Pancreas (tissue), 10 donors: ENCODE results near the gene SLC2A1. TPM values are rescaled to one million over a fixed set of nuclear protein-coding genes. Genes with fewer than 3 reads are reported as not detected.

Source experiments
- ATAC-seq, 4 donors: fragments of 200-7000 bp; cut with Tn5 transposase; one replicate each; pipeline versions ENCODE4 v1.8.0 to v1.9.1; 2020; ENCODE audit warnings: mild to moderate bottlenecking in 4 of 4, moderate library complexity in 4 of 4
- DNase-seq, 6 donors: peaks; one replicate each; pipeline ENCODE4 v3.0.0-alpha.2; 2020
- FAIRE-seq: peaks from 2 replicates; lab custom pipeline; 2012; peaks lifted over from hg19 to GRCh38; lab: Jason Lieb, UNC
- H3K27ac ChIP-seq, 4 donors: fragments of 200-600 bp; sonication (generic); 1 replicate in 3 of 4; 2 replicates in 1 of 4; pipeline versions ENCODE4 v1.5.0 to v1.8.0; 2020
- H3K27me3 ChIP-seq, 4 donors: fragments of 200-600 bp; one replicate each; pipeline ENCODE4 v1.8.0; 2021
- H3K36me3 ChIP-seq, 3 donors: fragments of 200-600 bp; sonication (generic) in 1 of 3; one replicate each; pipeline versions ENCODE4 v1.5.0 to v1.8.0; 2020 to 2021
- H3K4me1 ChIP-seq, 3 donors: fragments of 200-600 bp; one replicate each; pipeline ENCODE4 v1.8.0; 2021
- H3K4me3 ChIP-seq, 4 donors: fragments of 200-600 bp; sonication (generic) in 2 of 4; one replicate each; pipeline versions ENCODE4 v1.5.0 to v1.8.0; 2020 to 2021
- H3K9me3 ChIP-seq, 4 donors: fragments of 200-600 bp; one replicate each; pipeline ENCODE4 v1.8.0; 2021
- WGBS, 2 donors: extraction: QIAGEN DNeasy Blood & Tissue Kit; methylation state at CpG; one replicate each; pipeline ENCODE4 v1.1.7; 2013; 5-methylcytosine and 5-hydroxymethylcytosine counted together
- intact Hi-C, 3 donors: fragments of 100-400 bp; cut with DNase I; formaldehyde crosslinking; loops; one replicate each; pipeline versions ENCODE4 v1.11.1 to v1.14.2; 2022
- polyA plus RNA-seq, 2 donors: library from polyadenylated mRNA; stranded (reverse); fragments of 200-250 nt; gene quantifications; one replicate each; pipeline ENCODE4 v1.2.3, GENCODE V29; 2013
- total RNA-seq, 6 donors: library from RNA; stranded (reverse); fragmentation: NEBNext Ultra II Directional in 4 of 6; extraction: Animal tissue kit (Norgen Biotek cat#: 25700) in 4 of 6; gene quantifications; one replicate each; pipeline versions ENCODE4 v1.2.1 to v1.2.4, GENCODE V29; 2021 to 2023
- TF ChIP-seq, protein P1 (sequence below), 4 donors: fragments of 200-600 bp; sonication (generic) in 3 of 4; IDR thresholded peaks; one replicate each; pipeline versions ENCODE4 v1.5.0 to v1.8.0; 2021; ENCODE audit warnings: antibody characterized with exemption in 4 of 4
- donor health status: healthy with polysubstance abuse.
- donor health status: DM: no; HTN: no; CAD: no; lungs with moderate emphysema.
- donor health status: DM: no; HTN: no; CAD: no.
- donor health status: control.
- donor health status: control.
- donor health status: Bipolar disorder and iron deficiency.
- donor health status: DM: yes; HTN: yes; CAD: no.
- donor health status: DM: no; HTN: no; CAD: no.
- donor health status: DM: no; HTN: no; CAD: no.
- donor health status: DM: yes; HTN: yes; CAD: no.

Gene SLC2A1
- total and polyA plus RNA-seq, 8 donors, result 1.6 to 10.9 (median 6.8) TPM

DNA sequence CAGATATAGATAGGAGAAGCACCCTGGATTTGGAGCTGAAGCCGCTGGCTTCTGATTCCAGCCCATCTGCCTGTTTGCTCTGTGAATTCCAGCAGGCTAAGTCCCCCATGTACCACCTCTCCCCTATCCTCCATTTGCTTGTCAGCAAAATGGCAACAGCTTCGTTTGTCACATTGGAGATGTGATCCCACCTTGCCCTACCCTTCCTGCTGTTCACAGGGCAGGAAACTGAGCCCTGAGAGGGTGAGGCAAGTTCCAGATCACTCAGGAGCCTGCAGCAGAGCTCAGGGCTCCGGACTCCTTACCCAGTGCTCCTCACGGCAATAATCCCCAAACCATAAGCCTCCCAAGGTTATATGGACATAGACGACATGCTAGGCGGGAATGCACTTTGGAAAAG lies 14.9 kb downstream of the SLC2A1 start:
- WGBS, 2 donors, result 42 to 47% methylated on average over 6 of the region's 6 CpGs
- TF ChIP-seq, protein P1, sequence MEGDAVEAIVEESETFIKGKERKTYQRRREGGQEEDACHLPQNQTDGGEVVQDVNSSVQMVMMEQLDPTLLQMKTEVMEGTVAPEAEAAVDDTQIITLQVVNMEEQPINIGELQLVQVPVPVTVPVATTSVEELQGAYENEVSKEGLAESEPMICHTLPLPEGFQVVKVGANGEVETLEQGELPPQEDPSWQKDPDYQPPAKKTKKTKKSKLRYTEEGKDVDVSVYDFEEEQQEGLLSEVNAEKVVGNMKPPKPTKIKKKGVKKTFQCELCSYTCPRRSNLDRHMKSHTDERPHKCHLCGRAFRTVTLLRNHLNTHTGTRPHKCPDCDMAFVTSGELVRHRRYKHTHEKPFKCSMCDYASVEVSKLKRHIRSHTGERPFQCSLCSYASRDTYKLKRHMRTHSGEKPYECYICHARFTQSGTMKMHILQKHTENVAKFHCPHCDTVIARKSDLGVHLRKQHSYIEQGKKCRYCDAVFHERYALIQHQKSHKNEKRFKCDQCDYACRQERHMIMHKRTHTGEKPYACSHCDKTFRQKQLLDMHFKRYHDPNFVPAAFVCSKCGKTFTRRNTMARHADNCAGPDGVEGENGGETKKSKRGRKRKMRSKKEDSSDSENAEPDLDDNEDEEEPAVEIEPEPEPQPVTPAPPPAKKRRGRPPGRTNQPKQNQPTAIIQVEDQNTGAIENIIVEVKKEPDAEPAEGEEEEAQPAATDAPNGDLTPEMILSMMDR (IDR thresholded peaks at IDR 0.05), result no peak
- Histone ChIP-seq H3K9me3 (no peaks in the 10 kb centered on the region), H3K27me3 (no peaks in the 10 kb centered on the region), H3K36me3 (no peaks in the 10 kb centered on the region), H3K4me1 (peaks cover 38 to 52% (median 39%) of the 10 kb centered on the region in 3 donors), H3K27ac (peak overlapping the region; percentile 43 to 81 (median 68)), H3K4me3 (no peak overlapping the region)
- no peak for ATAC-seq
- FAIRE-seq, result no peak
- no peak for DNase-seq
- intact Hi-C loops, result no loop called here

DNA sequence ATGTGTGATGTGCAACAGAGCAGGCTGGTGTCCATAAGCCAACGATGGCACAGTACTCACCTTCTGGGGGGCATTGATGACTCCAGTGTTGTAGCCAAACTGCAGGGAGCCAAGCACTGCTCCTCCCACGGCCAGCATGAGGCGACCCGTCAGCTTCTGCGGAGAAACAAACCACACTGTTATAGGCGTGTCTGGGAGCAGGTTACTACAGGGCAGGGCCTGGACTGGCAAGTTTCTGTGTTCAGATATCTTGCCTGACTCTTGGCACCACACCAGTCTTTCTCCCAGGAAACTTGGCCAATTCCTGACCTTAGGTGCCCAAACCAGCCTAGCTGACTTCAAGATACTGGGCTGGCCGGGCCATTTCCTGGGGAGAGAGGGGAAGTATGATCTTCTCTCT lies 15.5 kb downstream of the SLC2A1 start:
- 3 to 15% methylated on average over 7 of the region's 7 CpGs for WGBS, 2 donors
- intact Hi-C loops, result no loop called here
- DNase-seq (peak; percentile 76 to 94 (median 91)), ATAC-seq (peak; percentile 84 to 92 (median 87)), FAIRE-seq (no peak)
- H3K27me3 ChIP-seq, result no peaks in the 10 kb centered on the region
- peak overlapping the region; percentile 43 to 81 (median 68) for H3K27ac ChIP-seq
- no peaks in the 10 kb centered on the region for H3K36me3 ChIP-seq
- no peak overlapping the region for H3K4me3 ChIP-seq
- TF ChIP-seq, protein P1 (IDR thresholded peaks at IDR 0.05), result no peak
- no peaks in the 10 kb centered on the region for H3K9me3 ChIP-seq
- peaks cover 39 to 56% (median 45%) of the 10 kb centered on the region in 3 donors for H3K4me1 ChIP-seq

DNA sequence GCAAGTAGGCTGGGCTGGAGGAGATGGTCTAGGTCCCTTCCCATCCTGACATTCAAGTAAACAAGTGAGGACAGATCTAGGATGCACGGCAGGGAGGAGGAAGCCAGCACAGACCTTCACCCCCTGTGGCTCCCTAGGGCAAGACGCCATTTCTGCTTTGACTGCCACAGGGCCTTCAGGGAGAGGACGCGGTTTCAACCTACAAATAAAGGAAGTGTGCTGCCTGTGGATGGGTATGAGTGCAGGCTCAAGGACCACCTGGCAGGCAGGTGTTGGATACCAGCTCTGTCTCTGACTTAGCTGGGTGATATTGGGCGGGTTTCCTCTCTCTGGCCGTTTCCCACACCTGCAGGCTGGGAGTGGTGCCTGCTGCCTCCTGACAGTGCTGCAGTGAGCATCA lies 16.2 kb downstream of the SLC2A1 start:
- Histone ChIP-seq H3K4me3 (no peak overlapping the region), H3K4me1 (peaks cover 39 to 56% (median 48%) of the 10 kb centered on the region in 3 donors), H3K27ac (peak overlapping the region in 2 of 4 donors; percentile 80 to 81), H3K27me3 (no peaks in the 10 kb centered on the region), H3K9me3 (no peaks in the 10 kb centered on the region), H3K36me3 (no peaks in the 10 kb centered on the region)
- ATAC-seq (no peak), DNase-seq (no peak), FAIRE-seq (no peak)
- intact Hi-C loops, result no loop called here
- TF ChIP-seq, protein P1 (IDR thresholded peaks at IDR 0.05), result no peak
- 63 to 67% methylated on average over 6 of the region's 6 CpGs for WGBS, 2 donors

DNA sequence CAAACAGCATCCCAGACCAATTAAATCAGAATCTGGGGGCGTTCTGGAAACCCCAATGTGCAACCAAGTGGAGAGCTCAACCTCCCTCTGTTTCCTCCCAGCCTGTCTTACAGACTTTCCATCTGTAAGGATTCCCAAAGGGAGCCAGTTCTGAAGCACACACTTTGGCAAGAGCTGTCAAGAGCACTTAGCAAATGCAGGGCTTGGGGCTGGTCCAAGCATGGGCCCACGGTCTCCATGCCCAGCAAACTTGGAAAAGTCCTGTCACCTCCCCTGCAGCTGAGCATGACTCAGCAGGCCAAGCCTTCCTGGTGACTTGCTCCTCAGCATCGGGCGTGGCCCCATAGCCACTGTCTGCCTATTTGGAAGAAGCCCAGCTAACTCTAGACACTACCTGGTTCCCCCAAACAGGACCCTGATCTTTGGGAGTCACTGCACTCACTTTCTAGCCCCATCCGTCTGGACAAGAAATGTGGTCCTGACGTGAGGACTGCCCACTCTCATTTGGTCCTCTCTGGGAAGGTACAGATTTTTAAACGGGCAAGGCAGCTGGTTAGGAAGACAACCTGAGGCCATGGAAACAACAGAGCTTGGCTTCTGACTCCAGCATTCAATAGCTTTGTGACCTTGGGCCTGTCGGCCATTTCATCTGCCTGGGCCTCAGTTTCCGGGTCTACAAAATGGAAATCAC lies 16.9 kb downstream of the SLC2A1 start:
- H3K9me3 ChIP-seq, result no peaks in the 10 kb centered on the region
- FAIRE-seq (no peak), ATAC-seq (peak in 3 of 4 donors; percentile 18 to 56 (median 42)), DNase-seq (peak in 3 of 6 donors; percentile 60 to 75 (median 66))
- intact Hi-C loops, result no loop called here
- H3K27me3 ChIP-seq, result no peaks in the 10 kb centered on the region
- H3K27ac ChIP-seq, result peak overlapping the region in 2 of 4 donors; percentile 80 to 81
- peaks cover 39 to 56% (median 48%) of the 10 kb centered on the region in 3 donors for H3K4me1 ChIP-seq
- H3K36me3 ChIP-seq, result no peaks in the 10 kb centered on the region
- 55 to 64% methylated on average over 9 of the region's 9 CpGs for WGBS, 2 donors
- H3K4me3 ChIP-seq, result no peak overlapping the region
- TF ChIP-seq, protein P1 (IDR thresholded peaks at IDR 0.05), result no peak
